Activated CD4-positive, alpha-beta T cell treated with anti-CD3 and anti-CD28 coated beads for 36 hours (primary cell): Measurements from ENCODE around the gene SCAF8. TPM values are rescaled to one million over a fixed set of nuclear protein-coding genes. Genes with fewer than 3 reads are reported as not detected.
"Not testable (repeated sequence)": the region's sequence is repeated elsewhere in the genome, so short reads cannot be mapped to it uniquely, and the experiment has no call there.

Experiments used
- ATAC-seq: fragments of 200-7000 bp; cut with Tn5 transposase; one replicate; pipeline ENCODE4 v1.10.0; 2021; ENCODE audit warnings: mild to moderate bottlenecking, moderate library complexity
- CTCF ChIA-PET: fragments of 350-600 bp; sonication (Branson Sonifier 250); formaldehyde crosslinking; loops from one replicate; lab custom pipeline; 2021; ENCODE audit warnings: antibody characterized with exemption; lab: Charles Lee
- POLR2A ChIA-PET: fragments of 350-600 bp; sonication (Branson Sonifier 250); formaldehyde crosslinking; loops from one replicate; lab custom pipeline; 2021; ENCODE audit warnings: antibody characterized with exemption, inconsistent platforms; lab: Charles Lee
- DNase-seq: peaks from one replicate; pipeline ENCODE4 v3.0.0-alpha.2; 2020
- H3K27ac Mint-ChIP-seq: one replicate; pipeline ENCODE4 v1.8.0; 2021; ENCODE audit warnings: mixed read lengths
- H3K27me3 Mint-ChIP-seq: one replicate; pipeline ENCODE4 v1.8.0; 2021; ENCODE audit warnings: mixed read lengths
- H3K36me3 Mint-ChIP-seq: one replicate; pipeline ENCODE4 v1.8.0; 2021; ENCODE audit warnings: low read depth, mixed read lengths
- H3K4me1 Mint-ChIP-seq: one replicate; pipeline ENCODE4 v1.8.0; 2021; ENCODE audit warnings: mixed read lengths
- H3K4me3 Mint-ChIP-seq: one replicate; pipeline ENCODE4 v1.8.0; 2021; ENCODE audit warnings: mild to moderate bottlenecking, moderate library complexity, mixed read lengths
- H3K9me3 Mint-ChIP-seq: one replicate; pipeline ENCODE4 v1.8.0; 2021; ENCODE audit warnings: low read depth, mixed read lengths
- intact Hi-C, 2 experiments: fragments of 100-400 bp; cut with DNase I in 1 of 2; cut with micrococcal nuclease in 1 of 2; formaldehyde crosslinking; loops; one replicate each; pipeline versions ENCODE4 v1.14.2 to v1.15.1; 2022 to 2024; cut with DNase I, micrococcal nuclease
- total RNA-seq, 2 experiments: library from RNA; stranded (reverse); gene quantifications; one replicate each; pipeline ENCODE4 v1.2.3, GENCODE V29; 2021

SCAF8 gene
- total RNA-seq, 2 experiments from 2014 or later: 33.9 to 44.5 TPM

DNA sequence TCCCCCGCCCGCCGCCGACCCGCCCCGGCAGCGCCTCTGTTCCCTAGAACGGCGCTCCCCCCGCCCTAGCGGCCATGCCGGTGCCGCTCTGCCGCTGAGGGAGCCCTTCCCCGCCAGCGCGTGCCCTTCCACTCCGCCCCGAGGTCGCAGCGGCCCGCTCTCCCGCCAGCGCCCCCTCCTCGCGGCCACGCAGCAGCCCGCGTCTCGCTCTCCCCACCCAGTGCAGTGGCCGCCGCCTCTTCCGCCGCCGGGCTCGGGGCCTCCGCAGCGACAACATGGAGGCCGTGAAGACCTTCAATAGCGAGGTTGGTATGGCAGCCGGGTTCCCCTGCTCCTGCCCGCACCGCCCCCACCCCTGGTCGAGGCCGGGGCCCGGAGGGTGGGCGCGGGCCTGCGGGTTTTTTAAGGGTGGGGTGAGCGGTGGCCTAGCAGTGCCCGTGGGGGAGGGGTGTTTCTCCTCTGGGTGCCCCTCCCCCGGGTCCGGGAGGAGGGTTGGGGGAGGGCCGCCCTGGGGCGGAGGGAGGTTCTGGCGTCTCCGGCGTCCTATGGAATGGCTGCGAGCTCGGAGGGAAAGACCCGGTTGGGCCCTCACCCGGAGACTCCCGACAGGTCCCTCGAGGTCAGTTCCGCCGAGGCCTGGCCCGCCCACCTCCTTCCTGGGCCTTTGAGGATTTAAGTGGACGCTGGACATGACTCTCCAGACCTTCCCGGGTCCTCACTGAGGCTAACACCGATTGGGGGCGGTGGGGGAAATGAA lies 588 bp downstream of the SCAF8 start:
- Mint-ChIP-seq H3K4me3 (peak overlapping the region; percentile 86), H3K27ac (peak overlapping the region; percentile 94), H3K4me1 (peaks cover 49% of the 10 kb centered on the region), H3K27me3 (no peaks in the 10 kb centered on the region), H3K9me3 (no peaks in the 10 kb centered on the region), H3K36me3 (peaks cover 19% of the 10 kb centered on the region)
- DNase-seq: peak; percentile 92
- intact Hi-C loops: loop anchor here (1.0 to 10.0 kb wide), 11 partner anchors 38 to 1751 kb away; partner anchors contain the start of genes FBXO5 (in 2 of the 2) and TFB1M (in 2 of the 2)
- CTCF ChIA-PET: interaction anchor here (1.5 kb wide), 1 partner anchor 58 kb away, joined by 7 read pairs; no protein-coding TSS in a partner anchor
- POLR2A ChIA-PET: no interaction called here
- ATAC-seq: peak; percentile 84

- intact Hi-C loops: loop anchor here in 1 of 2 experiments (10.0 kb wide), 1 partner anchor 1752 kb away; the partner anchor contains the start of gene FBXO5
- ATAC-seq: no peak
- Mint-ChIP-seq H3K27me3 (no peaks in the 10 kb centered on the region), H3K9me3 (no peaks in the 10 kb centered on the region), H3K27ac (no peak overlapping the region), H3K4me1 (peaks cover 68% of the 10 kb centered on the region), H3K4me3 (no peak overlapping the region), H3K36me3 (peaks cover 32% of the 10 kb centered on the region)
- CTCF ChIA-PET: interaction anchor here (1.0 to 1.6 kb wide), 3 partner anchors 15 to 61 kb away, joined by 3 to 5 read pairs (median 3); no protein-coding TSS in a partner anchor
- DNase-seq: no peak
- POLR2A ChIA-PET: interaction anchor here (0.7 to 1.0 kb wide), 2 partner anchors 12 to 68 kb away, joined by 4 read pairs; no protein-coding TSS in a partner anchor
These were observed 3.5 kb downstream of the SCAF8 start for GRCh38 chr6:154736618-154737259.

DNA sequence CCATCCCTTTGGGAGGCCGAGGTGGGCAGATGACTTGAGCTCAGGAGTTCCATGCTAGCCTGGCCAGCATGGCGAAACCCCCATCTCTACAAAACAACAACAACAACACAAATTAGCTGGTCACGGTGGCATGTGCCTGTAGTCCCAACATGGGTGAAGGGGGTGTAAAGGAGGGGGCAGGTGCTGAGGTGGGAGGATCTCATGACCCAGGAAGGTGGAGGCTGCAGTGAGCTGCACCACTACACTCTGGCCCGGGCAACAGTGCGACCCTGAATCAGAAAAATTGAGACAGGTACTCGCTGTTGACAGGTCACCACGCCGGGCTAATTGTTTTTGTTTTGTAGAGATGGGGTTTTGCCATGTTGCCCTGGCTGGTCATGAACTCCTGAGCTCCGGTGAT lies 4.2 kb downstream of the SCAF8 start:
- no peak overlapping the region for H3K27ac Mint-ChIP-seq
- no peaks in the 10 kb centered on the region for H3K9me3 Mint-ChIP-seq
- H3K4me1 Mint-ChIP-seq: peaks cover 67% of the 10 kb centered on the region
- ChIA-PET POLR2A (interaction anchor here (0.6 to 1.0 kb wide), 2 partner anchors 12 to 518 kb away, joined by 4 read pairs; no protein-coding TSS in a partner anchor), CTCF (interaction anchor here (0.6 to 1.6 kb wide), 7 partner anchors 9 to 578 kb away, joined by 3 to 5 read pairs (median 3); no protein-coding TSS in a partner anchor)
- no peak for DNase-seq
- peaks cover 34% of the 10 kb centered on the region for H3K36me3 Mint-ChIP-seq
- intact Hi-C loops: loop anchor here in 1 of 2 experiments (10.0 kb wide), 1 partner anchor 1753 kb away; the partner anchor contains the start of gene FBXO5
- no peak for ATAC-seq
- no peaks in the 10 kb centered on the region for H3K27me3 Mint-ChIP-seq
- H3K4me3 Mint-ChIP-seq: no peak overlapping the region

DNA sequence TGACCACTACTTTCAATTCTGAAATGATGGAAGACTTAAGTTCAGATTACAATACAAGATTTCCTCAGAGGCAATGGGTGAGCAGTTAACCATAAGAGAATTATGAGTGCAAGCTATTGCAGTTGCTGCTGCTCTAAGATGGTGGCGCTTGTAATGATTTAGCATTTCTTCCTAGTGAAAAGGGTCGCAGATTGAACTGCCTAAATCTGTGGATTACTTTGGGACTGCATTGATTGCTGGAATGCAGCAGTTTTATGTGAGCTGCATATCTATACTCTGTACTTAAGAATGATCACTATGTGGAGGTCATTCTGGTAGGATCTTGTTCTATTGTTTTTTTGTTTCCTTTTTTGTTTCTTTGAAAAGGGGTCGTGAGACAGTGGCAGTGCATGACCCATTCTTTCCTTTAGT lies 5.3 kb downstream of the SCAF8 start:
- no peak overlapping the region for H3K4me3 Mint-ChIP-seq
- ChIA-PET POLR2A (interaction anchor here (0.6 to 1.0 kb wide), 2 partner anchors 35 to 506 kb away, joined by 5 to 6 read pairs; no protein-coding TSS in a partner anchor), CTCF (interaction anchor here (0.5 to 1.6 kb wide), 5 partner anchors 8 to 117 kb away, joined by 3 to 4 read pairs (median 4); no protein-coding TSS in a partner anchor)
- DNase-seq: no peak
- peak; percentile 17 for ATAC-seq
- intact Hi-C loops: loop anchor here in 1 of 2 experiments (10.0 kb wide), 1 partner anchor 1754 kb away; the partner anchor contains the start of gene FBXO5
- peaks cover 38% of the 10 kb centered on the region for H3K36me3 Mint-ChIP-seq
- peak overlapping the region; percentile 14 for H3K27ac Mint-ChIP-seq
- no peaks in the 10 kb centered on the region for H3K9me3 Mint-ChIP-seq
- H3K4me1 Mint-ChIP-seq: peaks cover 68% of the 10 kb centered on the region
- no peaks in the 10 kb centered on the region for H3K27me3 Mint-ChIP-seq

GRCh38 chr6:154740658-154741057 lies 7.4 kb downstream of the SCAF8 start:
- H3K9me3 Mint-ChIP-seq: no peaks in the 10 kb centered on the region
- ATAC-seq (no peak), DNase-seq (no peak)
- H3K27me3 Mint-ChIP-seq: no peaks in the 10 kb centered on the region
- H3K27ac Mint-ChIP-seq: peak overlapping the region; percentile 6
- H3K36me3 Mint-ChIP-seq: peaks cover 45% of the 10 kb centered on the region
- ChIA-PET POLR2A (interaction anchor here (0.6 kb wide), 1 partner anchor 9 kb away, joined by 3 read pairs; no protein-coding TSS in a partner anchor), CTCF (interaction anchor here (0.7 to 1.3 kb wide), 2 partner anchors 29 to 224 kb away, joined by 3 to 5 read pairs; no protein-coding TSS in a partner anchor)
- intact Hi-C loops: no loop called here
- peaks cover 75% of the 10 kb centered on the region for H3K4me1 Mint-ChIP-seq
- no peak overlapping the region for H3K4me3 Mint-ChIP-seq

DNA sequence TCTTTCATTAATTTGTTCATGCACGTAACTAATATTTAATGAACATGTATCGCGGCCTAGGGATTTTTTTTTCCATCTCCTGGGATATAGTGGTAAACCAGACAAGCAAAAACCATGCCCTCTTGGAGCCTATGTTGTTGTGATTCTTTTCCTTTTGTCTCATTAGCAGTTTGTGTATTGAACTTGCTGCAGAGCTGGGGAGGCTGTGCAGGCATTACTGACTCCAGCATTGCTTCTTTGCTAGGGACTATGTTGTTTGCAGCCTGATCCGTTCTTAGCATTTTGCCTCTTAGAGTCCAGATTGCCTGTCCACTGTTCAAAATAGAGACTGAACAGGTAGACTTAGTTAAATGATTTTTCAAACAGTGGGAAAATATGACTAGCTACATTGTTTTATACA lies 9.7 kb downstream of the SCAF8 start:
- H3K27me3 Mint-ChIP-seq: no peaks in the 10 kb centered on the region
- peaks cover 40% of the 10 kb centered on the region for H3K36me3 Mint-ChIP-seq
- DNase-seq (no peak), ATAC-seq (no peak)
- POLR2A ChIA-PET: no interaction called here
- no peak overlapping the region for H3K27ac Mint-ChIP-seq
- no peak overlapping the region for H3K4me3 Mint-ChIP-seq
- peaks cover 71% of the 10 kb centered on the region for H3K4me1 Mint-ChIP-seq
- H3K9me3 Mint-ChIP-seq: no peaks in the 10 kb centered on the region
- CTCF ChIA-PET: interaction anchor here (0.8 to 1.0 kb wide), 2 partner anchors 11 to 64 kb away, joined by 3 read pairs; no protein-coding TSS in a partner anchor
- intact Hi-C loops: no loop called here

DNA sequence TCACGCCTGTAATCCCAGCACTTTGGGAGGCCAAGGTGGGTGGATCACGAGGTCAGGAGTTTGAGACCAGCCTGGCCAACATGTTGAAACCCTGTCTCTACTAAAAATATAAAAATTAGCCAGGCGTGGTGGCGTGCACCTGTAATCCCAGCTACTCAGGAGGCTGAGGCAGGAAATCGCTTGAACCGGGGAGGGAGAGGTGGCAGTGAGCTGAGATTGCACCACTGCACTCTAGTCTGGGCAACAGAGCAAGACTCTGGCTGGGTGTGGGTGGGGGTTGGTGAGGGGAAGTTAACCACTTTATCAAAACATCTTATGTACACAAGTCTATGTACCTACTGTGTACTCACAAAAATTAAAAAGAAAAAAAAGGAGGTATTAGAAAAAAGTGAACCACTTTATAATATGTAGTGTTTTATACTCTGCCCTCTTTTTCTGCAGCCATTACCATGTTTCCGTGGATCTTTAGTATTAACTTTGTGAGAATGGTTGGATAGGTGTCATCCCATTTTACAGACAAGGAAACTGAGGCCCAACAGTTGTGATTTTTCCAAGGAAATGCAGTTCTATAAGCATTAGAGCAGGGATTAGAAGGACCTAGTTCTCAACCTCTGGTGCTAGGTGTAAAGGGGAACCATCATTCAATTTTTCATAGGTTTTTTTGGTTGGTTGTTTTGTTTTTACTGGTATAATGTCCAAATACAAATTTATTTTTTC lies 11.0 kb downstream of the SCAF8 start:
- H3K27me3 Mint-ChIP-seq, DNase-seq, POLR2A ChIA-PET, intact Hi-C loops, H3K9me3 Mint-ChIP-seq, H3K4me3 Mint-ChIP-seq, ATAC-seq, H3K27ac Mint-ChIP-seq: not testable (repeated sequence)
- peaks cover 66% of the 10 kb centered on the region for H3K4me1 Mint-ChIP-seq
- H3K36me3 Mint-ChIP-seq: peaks cover 40% of the 10 kb centered on the region
- CTCF ChIA-PET: interaction anchor here (0.8 to 1.0 kb wide), 2 partner anchors 12 to 62 kb away, joined by 3 read pairs; no protein-coding TSS in a partner anchor

GRCh38 chr6:154745243-154745642 lies 12.0 kb downstream of the SCAF8 start:
- H3K4me3 Mint-ChIP-seq: no peak overlapping the region
- ATAC-seq (no peak), DNase-seq (no peak)
- peaks cover 70% of the 10 kb centered on the region for H3K4me1 Mint-ChIP-seq
- intact Hi-C loops: no loop called here
- no peaks in the 10 kb centered on the region for H3K27me3 Mint-ChIP-seq
- peaks cover 39% of the 10 kb centered on the region for H3K36me3 Mint-ChIP-seq
- ChIA-PET POLR2A (no interaction called here), CTCF (no interaction called here)
- H3K27ac Mint-ChIP-seq: no peak overlapping the region
- H3K9me3 Mint-ChIP-seq: no peaks in the 10 kb centered on the region

- ChIA-PET POLR2A (interaction anchor here (1.1 kb wide), 1 partner anchor 12 kb away, joined by 4 read pairs; no protein-coding TSS in a partner anchor), CTCF (interaction anchor here (0.6 to 1.0 kb wide), 2 partner anchors 64 to 74 kb away, joined by 3 read pairs; no protein-coding TSS in a partner anchor)
- peaks cover 67% of the 10 kb centered on the region for H3K4me1 Mint-ChIP-seq
- ATAC-seq (no peak), DNase-seq (no peak)
- intact Hi-C loops: no loop called here
- H3K27ac Mint-ChIP-seq: no peak overlapping the region
- no peak overlapping the region for H3K4me3 Mint-ChIP-seq
- H3K9me3 Mint-ChIP-seq: no peaks in the 10 kb centered on the region
- H3K36me3 Mint-ChIP-seq: peaks cover 26% of the 10 kb centered on the region
- no peaks in the 10 kb centered on the region for H3K27me3 Mint-ChIP-seq
These were observed 16.1 kb downstream of the SCAF8 start for GRCh38 chr6:154749341-154749740.

DNA sequence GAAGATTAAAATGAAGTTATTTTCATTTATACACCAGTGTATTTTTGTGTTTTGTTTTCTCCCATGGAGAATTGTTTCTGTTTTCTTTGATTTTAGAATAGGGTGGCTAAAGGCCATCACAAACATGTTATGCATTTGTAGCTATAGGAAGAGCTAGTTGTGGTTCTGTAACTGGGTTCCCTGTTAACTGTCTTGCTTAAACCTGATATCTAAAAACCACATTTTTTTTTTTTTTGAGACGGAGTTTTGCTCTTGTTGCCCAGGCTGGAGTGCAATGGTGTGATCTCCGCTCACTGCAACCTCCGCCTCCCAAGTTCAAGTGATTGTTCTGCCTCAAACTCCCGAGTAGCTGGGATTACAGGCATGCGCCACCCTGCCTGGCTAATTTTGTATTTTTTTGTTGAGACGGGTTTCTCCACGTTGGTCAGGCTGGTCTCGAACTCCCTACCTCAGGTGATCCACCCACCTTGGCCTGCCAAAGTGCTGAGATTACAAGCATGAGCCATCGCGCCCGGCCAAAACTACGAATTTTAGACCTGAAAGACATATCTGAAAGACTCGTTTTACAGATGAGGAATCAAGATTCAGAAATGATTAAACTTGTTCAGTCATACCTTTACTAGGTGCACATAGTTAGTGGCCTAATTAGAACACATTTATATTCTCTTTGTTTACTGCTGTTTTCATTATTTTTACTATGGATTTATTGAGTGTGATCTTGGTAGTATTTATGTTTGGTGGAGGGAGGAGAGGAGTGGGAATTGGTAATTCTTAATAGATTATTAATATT lies 18.0 kb downstream of the SCAF8 start:
- Mint-ChIP-seq H3K27ac (no peak overlapping the region), H3K4me3 (no peak overlapping the region)
- DNase-seq: peak; percentile 60

More for the DNA sequence above, 18.0 kb downstream of the SCAF8 start:
- H3K4me1 Mint-ChIP-seq: peaks cover 63% of the 10 kb centered on the region
- CTCF ChIA-PET: interaction anchor here (0.6 to 1.4 kb wide), 4 partner anchors 12 to 75 kb away, joined by 3 to 4 read pairs (median 3); no protein-coding TSS in a partner anchor
- intact Hi-C loops: loop anchor here in 1 of 2 experiments (2.0 kb wide), 1 partner anchor 22 kb away; no protein-coding TSS in a partner anchor
- H3K27me3 Mint-ChIP-seq: no peaks in the 10 kb centered on the region
- ATAC-seq: peak; percentile 70
- POLR2A ChIA-PET: no interaction called here
- H3K9me3 Mint-ChIP-seq: no peaks in the 10 kb centered on the region
- peaks cover 16% of the 10 kb centered on the region for H3K36me3 Mint-ChIP-seq
